HG03439 (cell line): ENCODE measurements around the gene TRABD2B.

Experiments
- ATAC-seq: cut with Tn5 transposase; IDR thresholded peaks from one replicate; pipeline ENCODE4 v1.9.1; 2021; ENCODE audit warnings: mild to moderate bottlenecking, moderate library complexity; ENCODE audit not compliant: unreplicated experiment

The TRABD2B gene

DNA sequence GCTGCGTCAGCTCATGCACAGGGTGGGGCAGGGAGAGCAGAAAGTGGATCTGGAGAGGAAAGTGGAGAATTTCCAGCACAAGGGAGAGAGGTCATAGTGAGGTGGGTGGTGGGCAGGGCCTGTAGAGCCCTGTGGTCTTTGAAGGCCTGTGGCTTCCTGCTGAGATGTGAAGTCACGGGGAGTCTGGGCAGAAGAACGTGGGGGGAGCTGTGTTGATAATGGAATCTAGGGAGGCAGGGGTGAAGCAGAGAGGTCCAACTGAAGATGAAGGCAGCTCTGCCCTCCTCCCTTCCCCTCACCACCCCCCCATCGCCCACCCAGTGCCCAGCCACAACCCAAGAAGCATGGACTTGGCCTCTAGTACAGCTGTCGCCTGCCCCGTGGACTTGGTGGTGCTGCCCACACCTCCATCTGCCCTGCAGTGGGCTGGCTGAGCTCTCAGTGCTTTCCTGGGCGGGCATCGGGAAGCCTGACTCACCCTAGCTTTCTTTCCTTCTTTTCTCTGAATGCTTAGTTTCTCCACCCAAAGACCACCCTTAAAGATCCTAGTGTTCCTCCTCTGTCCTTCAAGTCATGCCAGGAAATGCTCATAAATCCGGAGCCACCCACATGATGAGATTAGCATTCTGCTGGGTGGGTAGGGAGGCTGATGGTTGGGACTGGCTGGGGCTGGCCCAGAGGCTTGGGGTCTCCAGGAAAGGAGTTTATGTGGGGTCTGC, 186.1 kb downstream of the TRABD2B start:
- no peak for ATAC-seq

- ATAC-seq: no peak
Measured at GRCh38 chr1:47809301-47810084, 187.7 kb downstream of the TRABD2B start.

- ATAC-seq: no peak
Measured at GRCh38 chr1:47808612-47809011, 188.6 kb downstream of the TRABD2B start.

DNA sequence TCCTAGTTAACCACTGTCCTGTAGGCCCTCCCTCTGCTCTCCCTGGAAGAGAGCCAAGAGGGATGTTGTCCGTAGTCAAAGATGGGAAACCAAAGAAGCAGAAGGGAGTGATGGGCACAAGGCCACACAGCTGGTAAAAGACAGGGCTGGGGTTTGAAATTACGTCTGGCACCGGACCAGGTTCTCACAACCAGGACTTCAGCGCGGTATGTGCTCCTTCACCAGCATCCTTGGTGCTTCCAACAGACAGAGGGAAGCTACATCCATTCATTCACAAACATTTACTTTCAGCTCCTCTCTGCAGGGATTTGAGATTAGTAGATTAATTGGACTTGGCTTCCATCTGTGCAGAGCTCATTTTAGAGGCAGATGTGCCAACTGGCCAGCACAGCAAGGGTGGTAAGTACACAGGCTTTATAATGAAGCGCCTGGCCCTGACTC, 191.2 kb downstream of the TRABD2B start:
- ATAC-seq: no peak

GRCh38 chr1:47805018-47805417, 192.2 kb downstream of the TRABD2B start:
- ATAC-seq: no peak

DNA sequence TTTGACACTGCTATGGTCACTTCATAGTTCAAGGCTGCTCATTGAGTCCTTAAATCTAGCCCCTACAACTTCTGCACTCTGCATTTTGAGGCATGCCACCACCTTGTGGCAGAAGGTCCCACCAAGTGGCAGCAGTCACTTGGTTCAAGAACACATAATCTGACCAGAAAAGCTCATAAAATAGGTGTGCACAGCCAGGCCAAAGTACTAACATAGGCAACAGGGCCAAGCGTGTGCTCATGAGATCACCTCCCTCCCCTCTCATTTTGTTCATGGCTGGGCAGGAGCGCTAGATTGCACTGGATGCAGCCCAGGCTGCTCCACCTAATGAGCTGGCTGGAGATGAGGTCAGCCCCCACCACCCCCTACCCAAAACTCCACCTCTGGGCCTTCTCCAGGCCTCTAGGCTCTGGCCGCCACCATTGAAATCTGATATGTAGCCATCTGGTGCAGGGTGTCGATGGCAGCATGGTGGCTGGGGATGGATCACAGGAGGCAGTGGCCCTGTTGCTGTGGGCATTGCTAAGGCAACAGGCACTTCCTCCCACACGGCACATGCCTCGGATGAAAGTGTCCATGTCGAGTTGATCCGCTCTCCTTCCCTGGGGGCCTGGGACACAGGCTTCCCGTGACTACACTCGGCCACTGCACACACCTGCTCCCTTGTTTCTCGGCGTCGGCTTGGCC, 193.2 kb downstream of the TRABD2B start:
- no peak for ATAC-seq

DNA sequence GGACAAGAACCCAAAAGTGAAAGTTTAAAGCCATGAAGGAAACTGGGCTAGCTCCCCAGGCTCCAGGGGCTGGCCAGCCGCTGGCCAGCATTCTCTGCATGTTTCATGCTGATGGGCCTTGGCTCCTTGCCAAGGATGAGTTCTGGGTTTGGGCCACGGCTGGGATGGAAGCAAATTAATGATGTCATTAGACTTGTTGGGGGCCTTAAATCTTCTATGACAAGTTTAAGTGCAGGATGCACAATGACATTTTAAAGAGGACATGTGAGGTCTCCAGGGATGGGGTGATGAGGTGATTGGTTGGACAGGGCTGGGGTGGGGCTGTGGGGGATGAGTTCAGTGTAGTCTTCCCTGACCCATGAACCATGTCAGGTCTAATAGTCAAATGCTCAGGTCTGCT, 199.6 kb downstream of the TRABD2B start:
- no peak for ATAC-seq

DNA sequence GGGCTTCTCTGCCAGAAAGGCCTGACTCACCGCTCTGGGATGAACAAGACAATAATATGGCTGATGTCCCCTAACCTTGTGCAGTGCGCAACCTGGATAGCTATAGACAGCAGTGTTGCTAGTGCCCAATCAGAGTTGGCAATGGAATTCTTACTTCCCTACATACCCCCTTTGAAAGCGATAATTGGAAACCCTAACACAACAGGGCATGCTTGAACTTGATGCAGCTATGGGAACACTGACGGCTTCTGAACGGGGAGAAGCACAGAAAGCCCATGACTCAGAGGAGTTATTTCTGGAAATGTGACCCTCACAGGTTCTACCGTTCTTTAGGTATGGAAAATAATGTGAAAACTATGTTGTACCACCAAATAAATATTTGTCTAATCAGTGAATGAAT, 200.6 kb downstream of the TRABD2B start:
- no peak for ATAC-seq

- ATAC-seq: no peak
Measured at GRCh38 chr1:47795102-47795501, 202.1 kb downstream of the TRABD2B start.

DNA sequence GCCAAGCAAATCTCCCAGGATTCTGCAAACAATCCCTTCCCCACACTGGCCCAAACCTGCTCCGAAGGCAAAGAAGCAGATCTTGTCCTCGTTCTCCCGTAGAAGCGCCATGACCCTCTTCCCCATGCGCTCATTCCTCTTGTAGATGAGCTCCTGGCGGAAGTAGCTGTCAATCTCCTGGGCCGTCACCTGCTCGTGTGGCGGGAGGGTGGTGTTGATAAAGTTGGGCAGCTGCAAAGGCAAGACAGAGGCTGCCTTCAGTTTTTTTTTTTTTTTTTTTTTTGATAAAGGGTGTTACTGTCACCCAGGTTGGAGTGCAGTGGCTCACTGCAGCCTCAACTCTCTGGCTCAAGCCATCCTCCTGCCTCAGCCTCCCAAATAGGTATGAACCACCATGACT, 202.7 kb downstream of the TRABD2B start:
- no peak for ATAC-seq

DNA sequence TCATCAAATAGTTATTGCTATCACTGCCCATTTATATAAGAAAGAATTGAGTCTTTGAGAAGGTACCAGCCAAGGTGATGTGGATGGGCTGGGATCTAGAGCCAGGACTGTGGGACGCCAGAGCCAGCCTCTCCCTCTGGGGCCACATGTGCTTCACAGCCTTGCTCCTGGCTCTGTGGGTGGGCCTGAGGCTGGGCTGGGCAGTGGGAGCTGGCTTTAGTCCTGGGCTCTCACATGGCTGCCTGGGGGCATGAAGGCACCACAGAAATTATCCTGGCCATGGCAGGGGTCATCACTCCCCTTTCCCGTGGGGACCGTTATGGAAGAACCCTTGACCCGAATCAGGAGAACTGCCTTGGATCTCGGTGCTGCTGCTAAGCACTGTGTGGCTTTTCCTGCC, 203.1 kb downstream of the TRABD2B start:
- ATAC-seq: no peak

DNA sequence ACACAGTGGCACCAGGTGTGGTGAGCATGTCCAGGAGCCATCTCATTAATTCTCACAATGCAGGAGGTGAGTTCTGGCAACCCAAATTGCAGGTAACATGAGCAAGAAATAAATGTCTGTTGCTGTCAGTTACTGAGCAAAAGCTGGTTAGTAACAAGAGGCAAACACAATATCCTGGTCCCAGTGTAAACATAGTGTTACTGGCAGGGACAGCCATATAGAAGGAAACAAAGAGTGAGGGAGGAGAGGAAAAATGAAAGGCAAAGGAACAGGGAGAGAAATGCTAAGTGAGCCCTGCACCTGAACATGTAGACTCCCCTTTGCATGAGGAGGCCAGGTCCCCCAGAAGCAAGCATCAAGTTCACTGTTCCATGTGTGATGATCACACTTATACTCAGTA, 203.6 kb downstream of the TRABD2B start:
- ATAC-seq: no peak

GRCh38 chr1:47792779-47793178, 204.4 kb downstream of the TRABD2B start:
- ATAC-seq: no peak

- no peak for ATAC-seq
Measured at GRCh38 chr1:47791879-47792608, 205.1 kb downstream of the TRABD2B start.

GRCh38 chr1:47788761-47789160, 208.4 kb downstream of the TRABD2B start:
- ATAC-seq: no peak

DNA sequence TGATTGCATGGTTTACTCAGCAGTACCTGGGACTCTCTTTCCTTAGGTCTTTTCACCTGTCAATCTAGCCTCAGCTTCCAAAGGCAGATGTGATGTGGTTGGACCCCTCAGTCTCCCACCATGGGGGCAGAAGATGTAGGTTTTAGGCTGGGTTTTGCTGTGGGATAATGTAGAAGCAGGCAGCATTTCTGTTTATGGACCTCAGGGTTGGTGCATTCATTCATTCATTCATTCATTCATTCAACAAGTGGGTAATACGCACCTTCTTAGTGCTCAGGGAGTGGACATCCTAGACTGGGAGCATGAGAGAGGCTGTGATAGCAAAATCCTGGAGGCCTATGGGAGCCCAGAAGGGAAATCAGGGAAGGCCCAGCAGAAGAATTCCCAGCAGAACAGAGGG, 209.6 kb downstream of the TRABD2B start:
- ATAC-seq: no peak

GRCh38 chr1:47786316-47786715, 210.9 kb downstream of the TRABD2B start:
- ATAC-seq: no peak

GRCh38 chr1:47785561-47786271, 211.5 kb downstream of the TRABD2B start:
- no peak for ATAC-seq

DNA sequence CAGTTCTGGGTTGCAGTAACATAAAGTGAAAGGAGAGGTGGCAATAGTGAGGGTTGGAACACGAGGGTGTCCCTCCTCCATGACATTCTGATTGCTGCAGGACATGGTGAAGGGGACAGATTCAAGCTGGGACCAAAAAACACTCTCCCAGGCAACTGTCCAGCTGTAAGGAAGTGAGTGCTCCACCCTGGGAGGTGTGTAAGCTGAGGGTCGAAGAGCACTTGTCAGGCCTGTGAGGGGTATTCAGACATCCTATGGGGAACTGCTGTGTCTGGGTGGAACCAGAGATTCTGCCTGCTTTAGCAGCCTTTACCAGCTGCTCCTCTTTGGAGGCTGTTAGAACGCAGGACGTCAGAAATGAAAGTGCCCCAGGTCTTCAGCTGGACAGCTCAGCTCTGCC, 212.1 kb downstream of the TRABD2B start:
- ATAC-seq: no peak

DNA sequence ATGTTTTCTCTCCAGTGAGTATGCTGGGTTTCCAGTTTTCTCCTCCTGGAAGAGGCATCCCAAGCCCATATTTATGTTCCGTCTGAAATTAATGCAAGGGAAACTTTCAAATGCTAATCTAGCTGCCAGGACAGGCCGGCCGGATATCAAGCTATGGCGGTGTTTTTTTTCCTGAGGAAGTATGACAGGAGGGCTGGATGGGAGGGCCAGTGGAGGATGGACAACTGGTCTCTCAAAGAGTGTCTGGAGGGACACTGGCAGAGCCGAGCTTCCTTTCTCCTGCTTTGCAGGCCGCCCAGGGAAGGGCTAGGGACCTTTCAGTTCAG, 212.7 kb downstream of the TRABD2B start:
- no peak for ATAC-seq
